NCI-H774 (cell line): ENCODE measurements around the gene SLC35B4.

ENCODE experiments used
- DNase-seq: peaks from one replicate; lab custom pipeline; 2025; lab: John Stamatoyannopoulos, UW

SLC35B4 gene

GRCh38 chr7:134290286-134290685 is 26.4 kb downstream of the SLC35B4 start:
- no peak for DNase-seq

DNA sequence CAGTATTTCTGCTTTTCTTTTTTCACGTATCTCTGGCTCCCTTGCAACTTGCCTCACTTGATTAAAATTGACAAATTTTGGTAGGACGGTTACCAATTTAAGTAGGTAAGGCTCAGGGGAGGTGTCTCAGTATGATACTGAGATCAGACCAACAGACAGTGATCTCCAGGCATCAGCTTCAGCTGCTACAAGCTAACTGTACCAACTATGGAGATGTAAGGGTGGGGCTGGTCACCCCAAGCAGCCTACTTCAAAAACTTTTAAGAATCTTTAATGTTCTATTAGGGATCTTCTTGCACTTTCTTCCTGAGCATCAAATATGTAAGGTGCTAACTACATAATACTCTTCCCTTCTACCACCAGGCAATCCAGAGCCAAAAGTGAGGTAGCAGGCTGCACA is 26.9 kb downstream of the SLC35B4 start:
- no peak for DNase-seq

DNA sequence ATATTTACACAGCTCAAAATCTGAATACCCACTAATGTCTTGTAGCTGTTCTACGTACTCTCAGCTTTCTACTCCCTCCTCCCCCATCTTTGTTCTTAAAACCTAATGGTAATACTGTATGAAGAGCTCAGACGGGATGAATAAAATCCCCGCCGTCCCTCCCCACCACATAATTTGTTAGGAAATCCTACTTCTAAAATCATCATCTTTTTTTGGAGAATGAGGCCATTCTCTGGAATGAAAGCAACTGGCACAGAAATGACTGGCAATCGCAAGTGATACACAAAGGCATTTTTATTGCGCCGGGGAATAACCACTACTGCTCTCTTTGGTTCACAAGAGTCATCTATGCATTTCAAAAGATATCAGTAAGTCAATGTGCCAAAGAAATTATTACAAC is 27.3 kb downstream of the SLC35B4 start:
- no peak for DNase-seq

- DNase-seq: no peak
These were observed 28.6 kb downstream of the SLC35B4 start for GRCh38 chr7:134287916-134288659.

DNA sequence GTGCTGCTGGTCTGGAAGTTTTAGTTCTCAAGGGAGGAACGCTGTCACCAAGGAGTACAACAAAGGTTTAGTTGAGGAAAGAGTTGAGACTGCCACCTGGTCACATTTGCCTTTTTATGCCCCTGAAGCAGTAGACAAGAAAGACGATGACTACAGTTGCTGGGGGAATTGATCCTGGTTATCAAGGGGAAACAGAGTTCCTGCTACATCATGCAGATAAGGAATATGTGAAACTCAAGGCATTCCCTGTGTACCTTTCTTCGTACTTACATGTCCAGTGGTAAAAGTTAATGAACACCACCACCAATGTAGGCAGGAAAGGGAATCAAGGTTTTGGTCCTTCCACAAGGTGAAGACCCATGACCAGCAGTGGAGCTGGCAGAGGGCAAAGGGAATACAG is 31.8 kb downstream of the SLC35B4 start:
- DNase-seq: no peak

- DNase-seq: no peak
These were observed 32.7 kb downstream of the SLC35B4 start for GRCh38 chr7:134284011-134284410.

GRCh38 chr7:134280508-134280907 is 36.2 kb downstream of the SLC35B4 start:
- no peak for DNase-seq

DNA sequence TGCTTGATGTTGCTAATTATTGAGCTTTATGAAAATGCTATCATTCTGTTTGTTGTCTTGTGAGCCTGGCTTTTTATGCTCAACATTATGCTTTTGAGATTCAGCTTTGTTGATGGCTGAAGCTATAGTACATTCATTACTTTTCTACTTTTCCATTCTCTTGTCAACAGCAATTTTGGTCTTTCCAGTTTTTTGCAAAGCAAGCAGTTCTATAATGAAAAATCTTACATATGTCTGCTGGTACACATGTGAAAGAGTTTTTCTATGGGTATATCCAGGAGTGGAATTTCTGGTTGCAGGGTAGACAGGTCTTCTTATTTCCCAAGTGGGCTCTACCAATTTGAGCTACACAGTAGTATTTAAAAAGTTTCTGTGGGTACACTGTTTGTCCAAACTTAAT is 36.8 kb downstream of the SLC35B4 start:
- no peak for DNase-seq

DNA sequence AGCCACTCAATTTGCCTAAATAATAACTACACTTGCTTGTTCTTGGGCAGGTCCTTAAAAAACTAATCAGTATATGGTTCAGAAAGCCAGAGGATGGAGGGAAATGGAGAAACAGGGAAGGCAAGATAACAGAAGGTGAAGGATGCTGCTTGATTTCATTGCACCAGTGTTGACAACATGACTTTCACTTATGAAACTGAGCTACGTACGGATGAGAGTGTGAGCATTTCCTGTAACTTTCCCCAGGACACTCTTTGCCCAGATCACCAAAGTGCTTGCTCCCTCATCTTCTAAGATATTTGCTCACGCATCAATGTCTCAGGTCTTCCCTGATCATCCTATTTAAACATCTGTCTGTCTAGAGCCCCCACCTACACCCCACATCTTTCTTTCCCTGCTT is 37.4 kb downstream of the SLC35B4 start:
- no peak for DNase-seq

- no peak for DNase-seq
These were observed 38.1 kb downstream of the SLC35B4 start for GRCh38 chr7:134278502-134279153.

DNA sequence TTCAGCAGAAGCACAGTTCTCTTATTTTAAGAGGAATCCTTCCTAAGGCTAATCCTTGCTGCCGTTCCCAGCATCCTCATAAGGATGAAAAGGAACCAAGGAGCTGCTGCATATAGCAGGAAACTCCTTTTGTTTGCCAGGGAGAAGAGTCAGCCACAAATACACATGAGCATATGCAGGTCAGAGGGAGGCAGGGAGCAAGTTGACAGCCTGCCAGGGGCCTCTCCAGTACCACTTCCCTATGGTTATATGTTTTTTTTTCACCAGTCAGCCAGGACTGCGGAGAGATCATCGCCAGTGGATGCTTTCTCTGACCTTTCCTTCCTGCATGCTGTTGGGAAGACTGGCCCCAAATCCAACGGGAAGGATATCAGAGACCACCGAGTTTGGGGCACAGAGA is 39.8 kb downstream of the SLC35B4 start:
- no peak for DNase-seq

GRCh38 chr7:134262322-134262721 is 54.4 kb downstream of the SLC35B4 start:
- no peak for DNase-seq

GRCh38 chr7:134255814-134256213 is 60.9 kb downstream of the SLC35B4 start:
- no peak for DNase-seq

DNA sequence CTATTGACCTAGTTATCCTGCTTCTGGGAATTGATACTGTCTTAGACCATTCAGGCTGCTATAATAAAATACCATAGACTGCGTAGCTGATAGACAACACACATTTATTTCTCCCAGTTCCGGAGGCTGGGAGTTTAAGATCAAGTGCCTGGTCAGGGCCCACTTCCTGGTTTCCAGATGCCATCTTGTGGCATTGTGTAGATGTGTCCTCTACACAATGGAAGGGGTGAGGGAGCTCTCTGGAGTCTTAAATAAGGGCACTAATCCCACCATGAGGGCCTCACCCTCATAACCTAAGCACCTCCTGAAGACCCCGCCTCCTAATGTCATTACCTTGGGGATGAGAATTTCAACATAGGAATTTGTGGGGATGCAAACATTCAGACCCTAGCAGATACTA is 62.4 kb downstream of the SLC35B4 start:
- DNase-seq: no peak

DNA sequence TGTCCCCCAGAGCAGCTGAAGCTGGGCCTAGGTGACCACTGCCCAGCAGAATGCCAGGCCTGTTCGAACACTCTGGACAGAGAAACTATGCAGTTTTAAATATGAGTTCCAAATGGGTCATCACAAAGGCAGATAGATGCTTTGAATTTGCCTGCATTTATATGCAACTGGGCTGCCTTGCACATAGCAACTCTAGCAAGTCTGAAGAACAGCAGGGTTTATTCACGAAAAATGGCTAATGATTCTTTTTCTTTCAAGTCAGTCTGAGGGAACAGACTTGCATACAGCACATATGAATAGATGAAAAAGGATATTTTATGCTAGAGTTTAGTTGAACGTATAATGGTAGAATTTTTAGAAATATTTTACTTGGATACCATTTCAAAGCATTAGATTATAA is 68.5 kb downstream of the SLC35B4 start:
- no peak for DNase-seq

- no peak for DNase-seq
These were observed 70.0 kb downstream of the SLC35B4 start for GRCh38 chr7:134246761-134247160.

DNA sequence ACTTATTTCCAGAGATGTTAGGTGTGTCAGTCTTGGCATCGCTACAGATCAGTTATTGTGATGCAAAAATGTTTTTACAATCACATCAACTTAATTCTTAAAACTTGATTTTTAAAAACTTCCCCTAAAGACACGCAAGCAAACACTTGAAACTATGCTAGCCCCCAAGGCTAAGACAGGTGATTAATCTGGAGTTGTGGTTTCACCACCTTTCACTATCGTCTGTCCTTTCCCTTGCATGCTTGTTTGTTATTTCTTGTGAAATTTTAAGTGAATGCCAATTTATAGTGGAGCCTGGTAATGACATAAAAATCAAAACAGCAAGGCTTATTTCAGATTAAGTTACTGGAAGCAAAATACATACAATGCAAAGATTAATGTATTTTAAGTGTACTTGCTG is 70.4 kb downstream of the SLC35B4 start:
- no peak for DNase-seq

DNA sequence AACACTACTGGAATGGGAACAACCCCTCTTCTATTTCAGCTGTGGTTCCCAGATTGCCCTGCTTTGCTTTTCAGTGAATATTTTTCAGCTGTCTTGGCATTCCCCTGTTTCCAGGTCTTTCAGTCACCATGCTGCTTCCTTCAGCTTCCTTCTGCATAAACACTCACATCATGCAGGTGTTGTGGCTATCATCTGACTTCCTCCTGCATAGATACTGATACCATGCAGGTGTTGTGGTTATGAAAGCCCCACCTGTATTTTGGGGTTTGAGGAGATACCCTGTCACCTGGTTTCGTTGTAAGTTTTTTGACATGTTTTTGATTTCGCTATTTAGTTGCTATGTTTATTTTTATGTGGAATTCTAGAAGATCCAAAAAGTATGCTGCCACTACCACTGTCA is 71.5 kb downstream of the SLC35B4 start:
- no peak for DNase-seq
